Central memory CD4-positive, alpha-beta T cell (primary cell): Measurements from ENCODE around the gene STK36.

Experiments used
- DNase-seq: peaks from one replicate; pipeline ENCODE4 v3.0.0; 2022

The STK36 gene

DNA sequence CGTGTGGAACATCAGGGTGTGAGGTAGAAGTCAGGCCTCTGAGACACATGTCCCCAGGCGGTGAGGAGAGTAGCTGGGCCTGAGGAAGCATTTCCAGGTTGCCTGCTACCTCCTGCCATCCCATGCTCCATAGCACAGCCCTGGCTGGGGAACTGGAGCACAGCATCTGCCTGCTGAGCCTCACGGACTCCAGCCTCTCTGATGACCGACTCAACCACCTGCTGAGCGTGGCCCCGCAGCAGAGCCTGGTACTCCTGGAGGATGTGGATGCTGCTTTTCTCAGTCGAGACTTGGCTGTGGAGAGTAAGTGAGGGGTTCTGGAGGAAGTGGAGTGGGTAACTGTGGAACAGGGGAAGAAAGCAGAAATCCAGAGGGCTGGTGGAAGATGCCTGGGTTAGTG is 9.5 kb upstream of the STK36 start:
- DNase-seq, result no peak

DNA sequence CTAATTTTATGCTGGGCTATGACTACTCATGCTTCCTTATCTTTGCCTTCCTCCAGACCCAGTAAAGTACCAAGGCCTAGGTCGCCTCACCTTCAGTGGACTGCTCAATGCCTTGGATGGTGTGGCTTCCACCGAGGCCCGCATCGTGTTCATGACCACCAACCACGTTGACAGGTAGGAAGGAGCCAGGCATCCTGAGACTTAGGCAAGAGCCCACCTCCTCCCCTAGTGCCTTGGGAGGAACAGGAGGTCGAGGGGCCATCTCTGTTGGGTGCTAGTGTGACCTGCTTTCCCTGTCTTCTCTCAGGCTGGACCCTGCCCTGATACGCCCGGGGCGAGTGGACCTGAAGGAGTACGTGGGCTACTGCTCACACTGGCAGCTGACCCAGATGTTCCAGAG is 9.1 kb upstream of the STK36 start:
- DNase-seq, result no peak

DNA sequence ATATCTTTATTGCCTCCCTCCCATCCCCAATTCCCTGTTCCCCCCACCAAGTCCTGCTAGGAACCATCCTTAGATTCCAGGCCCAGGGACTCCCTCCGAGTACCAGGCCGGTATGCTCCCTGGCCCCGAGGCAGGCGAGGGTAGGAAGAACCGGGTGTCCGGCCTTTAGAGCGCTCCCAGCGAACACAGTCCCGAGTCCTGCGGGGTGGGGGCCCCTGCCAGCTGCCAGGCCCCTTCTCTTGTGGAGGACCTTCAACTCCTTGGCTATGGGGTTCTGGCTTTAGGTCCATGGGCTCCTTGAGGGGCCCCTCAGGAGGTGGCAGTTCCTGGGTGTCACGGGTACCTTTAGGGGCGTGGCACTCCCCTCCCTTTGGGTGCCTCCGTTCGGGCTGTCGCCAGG is 8.0 kb upstream of the STK36 start:
- no peak for DNase-seq

DNA sequence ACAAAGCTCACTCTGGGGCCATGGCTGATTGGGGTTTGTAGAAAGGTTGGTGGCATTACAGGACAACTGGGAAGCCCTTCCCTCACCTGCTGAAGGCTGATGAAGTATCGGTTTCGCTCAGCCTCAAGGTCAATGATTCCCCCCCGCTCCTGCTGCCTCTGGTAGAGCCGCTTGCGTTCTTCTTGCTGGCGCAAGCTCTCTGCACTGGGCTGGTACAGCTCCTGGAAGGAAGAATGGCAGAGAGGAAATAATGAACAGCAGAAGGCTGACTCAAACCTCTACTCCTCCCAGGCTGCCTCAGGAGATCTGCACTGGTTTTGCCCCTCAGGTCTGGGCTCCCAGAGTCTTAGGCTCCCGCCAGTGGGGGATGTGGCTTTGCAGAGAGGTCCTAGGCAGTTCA is 7.2 kb upstream of the STK36 start:
- no peak for DNase-seq

DNA sequence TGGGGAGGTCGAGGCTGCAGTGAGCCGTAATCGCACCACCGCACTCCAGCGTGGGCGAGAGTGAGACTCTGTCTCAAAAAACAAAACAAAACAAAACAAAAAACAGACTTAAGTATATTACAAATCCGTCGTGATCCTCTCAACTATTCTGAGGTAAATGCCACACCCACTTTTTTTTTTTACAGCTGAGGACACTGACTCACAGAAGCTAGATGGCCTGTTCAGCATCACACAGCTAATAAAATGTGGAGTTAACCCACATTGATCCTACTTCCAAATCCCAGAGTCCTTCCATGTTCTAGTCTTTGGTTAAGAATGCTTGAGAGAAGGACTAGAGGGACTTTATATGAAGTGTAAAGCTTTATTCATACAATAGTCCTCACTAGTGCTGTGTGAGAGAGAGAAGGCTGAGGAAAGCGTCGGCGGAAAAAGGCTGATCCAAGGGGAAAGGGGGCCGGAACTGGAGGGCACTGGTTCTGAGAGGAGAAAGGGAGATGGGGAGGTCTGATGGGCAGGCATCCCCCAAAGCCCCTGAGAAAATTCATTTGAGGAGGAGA is 711 bp upstream of the STK36 start:
- DNase-seq, result no peak

DNA sequence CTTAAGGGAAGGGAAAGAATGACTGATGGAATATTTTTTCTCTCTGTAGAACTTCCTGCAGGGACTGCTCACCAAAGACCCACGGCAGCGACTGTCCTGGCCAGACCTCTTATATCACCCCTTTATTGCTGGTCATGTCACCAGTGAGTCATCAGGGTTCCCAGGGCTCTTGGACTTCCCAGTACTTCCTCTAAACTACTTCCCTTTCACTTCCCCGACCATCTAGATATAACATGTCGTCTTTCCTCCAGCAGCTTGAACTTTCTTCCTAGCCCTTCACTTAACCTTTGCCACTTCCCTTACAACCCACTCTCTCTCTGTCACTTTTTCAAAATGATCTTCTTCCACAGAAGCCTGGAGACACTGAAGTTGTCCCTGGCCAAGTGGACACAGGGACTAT is 7.2 kb downstream of the STK36 start:
- DNase-seq, result no peak

DNA sequence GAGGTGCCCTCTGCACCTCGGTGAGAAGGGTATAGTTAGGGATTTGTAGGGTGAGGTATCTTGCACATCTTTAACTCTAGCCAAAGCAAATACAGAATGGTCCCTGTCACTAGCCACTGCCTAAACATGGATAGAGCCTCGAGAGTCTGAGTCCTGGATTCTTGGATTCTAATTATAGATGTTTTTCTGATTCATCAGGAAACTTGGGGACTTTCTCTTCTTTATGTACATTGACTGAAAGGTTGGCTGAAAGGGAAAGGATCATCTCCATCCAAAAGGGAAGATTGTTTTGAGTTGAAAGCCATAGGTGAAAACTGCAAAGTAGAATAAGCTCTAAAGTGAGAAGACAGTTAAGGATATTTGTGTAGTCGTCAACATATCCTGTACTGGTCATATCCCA is 8.2 kb downstream of the STK36 start:
- no peak for DNase-seq

DNA sequence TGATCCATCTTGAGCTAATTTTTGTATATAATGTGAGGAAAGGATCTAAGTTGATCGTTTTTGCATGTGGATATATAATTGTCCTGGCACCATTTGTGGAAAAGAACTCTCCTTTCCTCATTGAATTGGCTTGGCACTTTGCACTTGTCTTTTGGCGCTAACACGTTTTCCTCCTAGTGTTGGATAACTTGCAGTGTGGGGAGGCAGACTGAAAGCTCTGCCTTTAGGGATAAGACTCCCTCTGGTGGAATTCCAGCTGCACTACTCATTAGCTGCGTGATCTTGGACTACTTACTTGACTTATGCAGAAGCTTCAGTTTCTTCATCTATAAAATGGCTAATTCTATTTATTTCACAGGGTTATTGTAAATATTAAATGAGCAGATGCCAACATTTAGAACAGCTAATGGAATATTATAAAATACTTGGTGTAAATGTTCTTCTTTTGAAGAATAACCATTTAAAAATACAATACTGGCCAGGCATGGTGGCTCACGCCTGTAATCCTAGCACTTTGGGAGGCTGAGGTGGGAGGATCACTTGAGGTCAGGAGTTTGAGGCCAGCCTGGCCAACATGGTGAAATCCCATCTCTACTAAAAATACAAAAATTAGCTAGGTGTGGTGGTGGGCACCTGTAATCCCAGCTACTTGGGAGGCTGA is 15.6 kb downstream of the STK36 start:
- DNase-seq, result peak; percentile 29

DNA sequence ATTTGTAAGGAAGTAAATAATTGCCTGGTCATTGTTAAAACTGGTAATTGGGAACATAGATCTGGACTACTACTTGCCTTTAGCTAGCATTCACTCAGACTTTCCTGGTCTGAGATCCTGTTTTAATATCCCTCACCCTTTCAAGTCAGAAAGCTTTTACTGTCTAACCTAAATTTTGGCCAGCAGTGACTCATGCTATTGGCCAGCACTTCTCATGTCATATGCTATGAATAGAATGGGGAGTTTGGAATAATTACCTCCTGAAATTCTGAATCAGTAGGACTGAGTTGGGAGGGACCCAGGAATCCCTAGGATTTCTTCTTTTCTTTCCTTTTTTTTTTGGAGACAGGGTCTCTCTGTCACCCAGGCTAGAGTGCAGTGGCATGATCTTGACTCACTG is 19.3 kb downstream of the STK36 start:
- DNase-seq, result no peak

DNA sequence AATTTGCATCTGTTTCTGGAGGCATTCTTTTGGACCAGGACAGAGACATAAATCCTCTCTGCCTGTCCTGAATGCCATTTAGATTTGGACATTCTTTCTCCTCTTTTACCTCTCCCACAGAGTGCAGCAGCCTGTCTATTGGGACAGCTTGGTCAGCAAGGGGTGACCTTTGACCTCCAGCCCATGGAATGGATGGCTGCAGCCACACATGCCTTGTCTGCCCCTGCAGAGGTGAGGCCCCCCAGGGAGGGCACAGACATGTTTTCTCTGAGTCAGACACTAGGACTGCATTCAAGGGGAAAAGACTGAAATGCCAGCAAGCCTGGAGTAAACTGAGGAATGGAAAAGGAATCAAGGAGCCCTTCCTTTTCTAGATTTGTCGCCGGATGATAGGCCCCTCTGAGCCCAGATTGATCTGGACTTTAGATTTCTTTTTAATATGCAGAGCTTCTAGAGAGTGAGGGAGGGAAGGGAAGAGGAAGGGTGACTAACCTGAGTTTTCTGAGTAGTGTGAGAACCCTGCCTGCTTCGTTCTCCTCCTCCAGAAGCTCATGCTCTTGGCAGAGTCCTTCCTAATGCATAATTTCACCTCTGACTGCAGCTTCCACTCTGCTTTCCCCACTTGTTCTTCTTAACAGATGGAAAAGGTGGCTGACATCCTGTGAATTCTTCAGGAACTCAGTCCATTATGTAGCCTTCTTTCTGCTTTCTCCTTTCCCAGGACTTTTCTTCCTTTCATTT is 22.7 kb downstream of the STK36 start:
- DNase-seq, result no peak

DNA sequence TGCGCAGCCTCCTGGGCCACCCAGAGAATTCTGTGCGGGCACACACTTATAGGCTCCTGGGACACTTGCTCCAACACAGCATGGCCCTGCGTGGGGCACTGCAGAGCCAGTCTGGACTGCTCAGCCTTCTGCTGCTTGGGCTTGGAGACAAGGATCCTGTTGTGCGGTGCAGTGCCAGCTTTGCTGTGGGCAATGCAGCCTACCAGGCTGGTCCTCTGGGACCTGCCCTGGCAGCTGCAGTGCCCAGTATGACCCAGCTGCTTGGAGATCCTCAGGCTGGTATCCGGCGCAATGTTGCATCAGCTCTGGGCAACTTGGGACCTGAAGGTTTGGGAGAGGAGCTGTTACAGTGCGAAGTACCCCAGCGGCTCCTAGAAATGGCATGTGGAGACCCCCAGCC is 27.0 kb downstream of the STK36 start:
- DNase-seq, result no peak

DNA sequence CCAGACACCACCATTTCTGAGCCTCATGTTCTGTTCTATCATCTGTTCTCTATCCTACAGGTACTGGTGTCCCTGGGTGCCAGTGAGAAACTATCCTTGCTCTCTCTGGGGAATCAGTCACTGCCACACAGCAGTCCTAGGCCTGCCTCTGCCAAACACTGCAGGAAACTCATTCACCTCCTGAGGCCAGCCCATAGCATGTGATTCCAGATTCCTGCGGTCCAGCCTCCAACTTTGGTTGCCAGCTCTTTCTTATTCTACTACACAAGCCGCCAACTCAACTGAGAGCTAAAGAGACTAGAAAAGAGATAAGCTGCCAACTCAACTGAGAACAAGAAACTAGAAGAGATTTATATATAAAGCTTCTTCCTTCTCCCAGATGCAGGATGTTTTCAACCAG is 29.9 kb downstream of the STK36 start:
- no peak for DNase-seq

DNA sequence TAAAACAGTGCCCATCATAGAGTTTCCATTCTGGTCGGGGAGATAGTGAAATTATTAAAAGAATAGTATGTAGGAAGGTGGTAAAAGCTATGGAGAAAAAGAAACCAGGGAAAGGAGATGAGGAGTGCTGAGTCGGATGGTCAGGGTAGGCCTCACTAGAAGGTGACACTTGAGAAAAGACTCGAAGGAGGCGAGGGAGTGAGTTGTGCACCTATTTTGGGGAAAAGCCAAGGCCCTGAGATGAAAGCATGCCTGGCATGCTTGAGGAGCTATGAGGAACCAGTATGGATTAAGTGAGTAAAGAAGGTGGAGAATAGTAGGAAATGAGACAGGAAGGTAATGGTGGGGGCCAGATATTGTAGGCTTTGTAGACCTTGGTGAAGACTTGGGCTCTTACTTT is 31.5 kb downstream of the STK36 start:
- no peak for DNase-seq

DNA sequence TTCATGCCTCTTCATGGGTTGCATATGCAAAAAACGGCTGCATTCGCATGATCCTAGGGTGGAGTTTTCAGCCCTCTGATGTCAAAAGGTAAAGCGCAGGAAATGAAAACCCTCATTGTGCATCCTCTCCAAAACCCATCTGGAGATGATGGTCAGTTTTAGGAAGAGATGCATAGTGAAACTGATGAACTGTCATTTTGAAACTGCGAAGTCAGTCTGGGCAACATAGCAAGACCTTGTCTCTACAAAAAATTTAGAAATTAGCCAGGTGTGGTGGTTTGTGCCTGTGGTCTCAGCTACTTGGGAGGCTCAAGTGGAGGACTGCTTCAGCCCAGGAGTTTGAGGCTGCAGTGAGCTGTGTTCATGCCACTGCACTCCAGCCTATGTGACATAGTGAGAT is 36.2 kb downstream of the STK36 start:
- no peak for DNase-seq

DNA sequence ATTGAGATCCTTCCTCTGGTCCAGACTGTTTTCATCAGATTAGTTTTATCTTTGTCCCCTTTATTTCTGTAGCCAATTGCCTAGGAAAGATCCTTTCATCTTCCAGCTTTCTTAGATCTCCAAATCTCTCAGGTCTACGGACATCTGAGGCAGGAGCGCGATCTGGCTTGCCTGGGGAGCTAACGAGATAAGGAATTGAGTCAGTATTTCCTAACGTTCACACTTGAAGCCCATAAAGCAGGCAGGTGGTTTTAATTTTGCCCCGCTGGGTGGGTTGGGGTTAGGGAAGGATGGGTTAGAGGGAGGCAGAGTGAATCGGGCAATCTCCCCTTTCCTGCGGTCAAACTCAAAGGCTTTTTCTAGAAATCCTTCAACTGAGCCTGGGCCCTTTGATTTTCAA is 38.0 kb downstream of the STK36 start:
- DNase-seq, result no peak

DNA sequence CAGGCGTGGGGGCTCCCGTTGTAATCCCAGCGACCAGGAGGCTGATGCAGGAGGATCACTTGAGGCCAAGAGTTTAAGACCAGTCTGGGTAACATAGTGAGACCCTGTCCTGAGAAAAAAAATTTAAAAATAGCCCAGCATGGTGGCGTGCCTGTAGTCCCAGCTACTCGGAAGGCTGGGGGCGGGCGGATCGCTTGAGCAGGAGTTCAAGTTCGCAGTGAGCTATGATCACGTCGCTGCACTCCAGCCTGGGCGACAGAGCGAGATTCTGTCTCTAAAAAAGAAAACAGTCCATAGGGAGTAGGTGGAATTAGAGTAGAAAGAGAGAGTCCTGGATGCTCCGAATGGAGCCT is 38.4 kb downstream of the STK36 start:
- no peak for DNase-seq

DNA sequence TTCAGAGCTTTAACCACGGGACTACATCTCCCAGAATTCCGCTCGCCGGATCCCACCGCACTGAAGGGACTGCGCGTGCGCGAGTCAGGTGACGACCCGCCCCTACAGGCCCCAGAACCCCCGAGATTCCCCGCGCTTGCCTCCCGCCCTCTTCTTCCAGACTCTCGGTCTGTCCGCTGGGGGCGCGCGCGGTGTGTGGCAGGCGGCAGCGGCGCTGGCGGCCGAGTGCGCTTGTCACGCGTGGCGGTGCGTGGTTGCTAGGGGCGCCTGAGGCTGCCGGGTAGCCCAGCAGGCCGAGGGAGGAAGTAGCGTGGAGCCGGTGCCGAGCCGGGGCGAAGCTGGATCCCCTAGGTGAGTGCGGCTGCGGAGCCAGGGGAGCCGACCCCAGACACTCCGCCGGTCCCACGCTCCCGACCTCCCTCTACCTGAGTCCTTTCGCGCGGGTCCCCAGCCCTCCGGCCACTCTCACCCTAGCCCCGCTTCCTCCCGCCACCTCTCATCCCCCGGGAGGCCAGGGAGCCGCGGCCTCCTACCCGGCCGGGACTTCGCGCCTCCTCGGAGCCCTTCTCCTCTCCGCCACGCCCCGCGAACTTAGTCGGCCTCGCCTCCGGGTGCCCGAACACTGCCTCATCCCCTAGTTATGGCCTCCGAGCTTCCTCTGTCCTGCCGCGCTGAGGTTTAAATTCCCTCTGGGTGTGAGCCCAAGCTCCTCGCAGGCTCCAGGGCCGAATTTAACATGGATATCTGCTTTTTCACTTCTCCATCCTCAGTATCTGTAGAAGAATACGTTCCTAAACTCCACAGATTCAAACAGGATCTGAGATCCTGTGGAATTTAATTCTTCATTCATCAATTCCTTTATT is 39.0 kb downstream of the STK36 start, which contains the start of gene TTLL4:
TTLL4 (plus strand) TSS at position 149 of the 863 bp plus-strand sequence. CDS start 26,842 bp downstream, outside the sequence.
- peak; percentile 99 for DNase-seq

DNA sequence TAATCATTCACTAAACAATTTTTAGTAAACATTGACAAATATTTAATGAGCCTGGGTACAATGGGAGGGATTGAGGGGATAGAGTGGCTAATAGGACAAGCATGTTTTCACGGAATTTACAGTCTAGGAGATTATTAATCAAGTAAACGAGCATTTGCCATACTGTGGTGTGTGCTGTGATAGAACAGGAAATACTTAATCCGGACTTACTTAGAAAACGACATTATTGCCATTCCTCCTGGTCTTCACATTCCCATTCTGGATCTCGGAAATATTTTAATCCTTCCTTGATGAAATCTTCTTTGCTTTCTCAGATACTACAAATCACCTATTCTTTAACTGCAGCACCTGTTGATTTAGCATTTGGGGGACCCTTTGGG is 39.7 kb downstream of the STK36 start:
- DNase-seq, result no peak

DNA sequence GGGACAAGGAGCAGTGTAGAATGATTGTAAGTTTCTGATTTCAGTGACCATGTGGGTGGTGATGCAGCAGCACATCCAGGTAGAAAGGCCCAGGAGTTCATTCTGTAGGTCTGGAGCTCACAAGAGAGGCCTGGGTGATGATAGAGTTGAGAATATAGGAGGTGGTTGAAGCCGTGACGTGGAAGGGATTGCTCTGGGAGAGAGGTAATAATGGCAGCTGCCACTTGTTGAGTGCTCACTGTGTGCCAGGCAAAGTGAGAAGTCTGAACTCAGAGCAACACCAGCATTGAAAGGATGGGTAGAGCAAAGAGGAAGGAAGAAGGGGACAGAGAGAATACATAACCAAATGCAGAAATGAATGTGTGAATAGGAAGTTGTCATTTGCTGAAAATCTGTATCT is 42.0 kb downstream of the STK36 start:
- DNase-seq, result no peak

DNA sequence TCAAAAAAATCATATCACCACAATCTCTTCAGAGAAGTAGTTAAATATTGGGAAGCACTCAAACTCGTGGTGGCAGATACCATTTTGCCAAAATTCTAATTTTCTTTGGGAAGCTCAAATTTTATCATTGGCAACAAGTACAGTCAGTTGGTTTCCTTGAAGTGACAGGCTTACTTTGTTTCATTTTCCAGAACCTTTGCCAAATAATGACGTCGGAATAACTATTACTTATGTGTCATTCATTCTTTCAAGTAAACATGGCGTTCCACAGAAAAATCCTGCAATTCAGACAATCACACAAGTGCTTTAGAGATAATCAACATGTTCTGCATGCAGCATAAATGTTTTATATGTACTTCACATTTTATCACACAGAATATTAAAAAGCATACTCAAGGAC is 44.2 kb downstream of the STK36 start:
- no peak for DNase-seq

DNA sequence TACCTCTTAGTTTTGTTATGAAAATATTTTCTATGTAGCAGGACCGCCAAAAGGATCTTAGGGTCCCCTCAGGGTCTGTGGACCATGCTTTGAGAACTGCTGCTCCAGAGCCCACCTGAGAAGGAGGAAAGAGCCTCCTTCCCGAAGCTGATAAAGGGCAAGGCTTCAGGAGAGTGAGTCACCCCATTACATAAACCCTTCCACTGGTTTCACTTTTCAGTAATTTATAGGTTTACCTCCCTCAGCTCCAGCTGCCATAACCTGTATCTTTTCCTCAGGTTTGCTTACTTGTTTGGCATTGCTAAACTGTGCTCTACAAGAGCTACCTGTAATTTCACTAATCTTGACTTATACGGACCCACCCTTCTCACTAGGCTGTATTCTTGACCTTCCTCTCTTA is 45.4 kb downstream of the STK36 start:
- no peak for DNase-seq

DNA sequence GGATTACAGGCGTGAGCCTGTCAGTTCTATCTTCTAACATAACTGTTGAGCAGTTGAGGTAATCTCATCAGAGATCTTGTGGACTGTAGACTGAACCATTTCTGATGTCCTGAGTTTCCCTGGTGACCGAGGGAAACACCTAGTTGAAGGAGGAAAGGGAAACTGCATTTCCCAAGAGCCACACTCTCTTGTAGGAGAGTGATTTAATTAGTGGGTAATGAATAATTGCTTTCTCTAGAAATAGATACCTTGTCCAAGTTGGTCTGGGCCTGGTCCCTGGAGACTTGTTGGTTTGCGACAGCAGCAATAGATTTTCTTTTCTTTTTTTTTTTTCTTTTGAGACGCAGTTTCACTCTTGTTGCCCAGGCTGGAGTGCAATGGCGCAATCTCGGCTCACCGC is 46.2 kb downstream of the STK36 start:
- DNase-seq, result no peak

DNA sequence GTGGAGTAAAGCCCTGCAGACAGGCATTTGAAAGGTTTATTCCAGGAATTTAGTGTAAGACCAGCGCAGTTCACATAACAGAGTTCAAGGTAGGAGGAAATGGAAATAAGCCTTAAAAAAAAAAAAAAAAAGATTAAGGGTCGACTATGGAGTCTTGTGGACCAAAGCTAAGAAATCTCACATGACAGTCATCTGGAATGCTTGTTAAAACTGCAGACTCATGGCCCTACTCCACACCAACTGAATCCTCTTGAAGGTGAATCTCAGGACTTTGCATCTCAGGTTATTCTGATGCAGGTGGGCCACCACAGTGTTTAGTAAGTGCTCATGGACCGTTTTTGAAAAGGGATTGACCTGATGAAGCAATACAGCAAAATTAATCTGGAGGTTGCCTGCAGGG is 47.6 kb downstream of the STK36 start:
- no peak for DNase-seq
